ENCODE measurements around the gene PTK6. TPM values are rescaled to one million over a fixed set of nuclear protein-coding genes. Genes with fewer than 3 reads are reported as not detected.
A peak's percentile ranks its signal among the peaks of the same experiment; 100 is the strongest.

Gene PTK6
- total and polyA plus RNA-seq, 2 donors (not counting 1 experiment from before 2014, with no cell fraction given): 0.86 to 2.3 TPM

- intact Hi-C loops (cut with micrococcal nuclease): no loop called here
- peaks cover 7% of the 10 kb centered on the region for H3K4me1 Mint-ChIP-seq
- DNase-seq: no peak
- WGBS (ENCODE audit: insufficient coverage): 74% methylated on average over 15 of the region's 20 CpGs
- Histone ChIP-seq H3K79me2 (ENCODE audit: control insufficient read depth, insufficient read depth, low read length) (no peaks in the 10 kb centered on the region), H2AFZ (ENCODE audit: insufficient read depth, low read depth, low read length, poor library complexity, severe bottlenecking) (no peak overlapping the region), H3K36me3 (replicated peaks in 1 of 2; ENCODE audit: control extremely low read depth in 1 of 2, control insufficient read depth in 1 of 2, extremely low read depth in 1 of 2, insufficient read depth in 2 of 2, low read length in 1 of 2) (no peaks in the 10 kb centered on the region), H3K4me1 (ENCODE audit: control insufficient read depth in 2 of 2, insufficient read depth in 2 of 2, low read length in 2 of 2) (peaks cover 19 to 26% of the 10 kb centered on the region in 2 donors), H3K27me3 (replicated peaks in 1 of 4; ENCODE audit: control extremely low read depth in 1 of 4, control insufficient read depth in 3 of 4, insufficient read depth in 4 of 4, low read length in 3 of 4) (peaks cover 0 to 47% (median 16%) of the 10 kb centered on the region in 4 experiments), H3K9me3 (ENCODE audit: control extremely low read depth in 1 of 3, control insufficient read depth in 2 of 3, insufficient read depth in 1 of 3, low read length in 2 of 3) (peaks cover 0 to 13% (median 0%) of the 10 kb centered on the region in 3 donors), H3K4me3 (ENCODE audit: control extremely low read depth in 1 of 5, extremely low read depth in 1 of 5, insufficient read depth in 1 of 5, low read depth in 2 of 5, low read length in 4 of 5) (no peak overlapping the region), H3K9ac (ENCODE audit: low read length) (no peak overlapping the region), H3K27ac (ENCODE audit: low read length in 2 of 2) (no peak overlapping the region), H4K20me1 (ENCODE audit: control insufficient read depth, insufficient read depth, low read length, poor library complexity, severe bottlenecking) (no peaks in the 10 kb centered on the region), H3K4me2 (replicated peaks; ENCODE audit: low read depth, low read length, poor library complexity, severe bottlenecking) (no peak overlapping the region)
- ChIA-PET CTCF (interaction anchor here (0.6 to 3.3 kb wide), 16 partner anchors 8 to 623 kb away, joined by 3 to 26 read pairs (median 6); partner anchors contain the start of genes HELZ2, PPDPF, PRPF6 and PTK6), POLR2A (interaction anchor here (0.7 to 1.2 kb wide), 3 partner anchors 24 to 476 kb away, joined by 5 to 7 read pairs (median 5); no protein-coding TSS in a partner anchor)
- no peak for TF ChIP-seq EZH2 (IDR thresholded peaks at IDR 0.05; ENCODE audit: borderline replicate concordance, insufficient read depth, low read depth, low read length, poor library complexity, severe bottlenecking)
- no peak for TF ChIP-seq CTCF (IDR thresholded peaks at IDR 0.05)
- H3K9me3 Mint-ChIP-seq (ENCODE audit: insufficient read depth): no peaks in the 10 kb centered on the region
- no peak for ATAC-seq (ENCODE audit: low read depth)
- H3K27me3 Mint-ChIP-seq: peaks cover 10% of the 10 kb centered on the region
- peak overlapping the region; percentile 50 for H3K4me3 Mint-ChIP-seq
- H3K27ac Mint-ChIP-seq: peak overlapping the region; percentile 53
These were observed 39.8 kb downstream of the PTK6 start for GRCh38 chr20:63497138-63497945.
